DMS153 (cell line): ENCODE measurements around the gene SKOR2.

Source experiments
- DNase-seq: peaks from one replicate; lab custom pipeline; 2025; lab: John Stamatoyannopoulos, UW

The SKOR2 gene

DNA sequence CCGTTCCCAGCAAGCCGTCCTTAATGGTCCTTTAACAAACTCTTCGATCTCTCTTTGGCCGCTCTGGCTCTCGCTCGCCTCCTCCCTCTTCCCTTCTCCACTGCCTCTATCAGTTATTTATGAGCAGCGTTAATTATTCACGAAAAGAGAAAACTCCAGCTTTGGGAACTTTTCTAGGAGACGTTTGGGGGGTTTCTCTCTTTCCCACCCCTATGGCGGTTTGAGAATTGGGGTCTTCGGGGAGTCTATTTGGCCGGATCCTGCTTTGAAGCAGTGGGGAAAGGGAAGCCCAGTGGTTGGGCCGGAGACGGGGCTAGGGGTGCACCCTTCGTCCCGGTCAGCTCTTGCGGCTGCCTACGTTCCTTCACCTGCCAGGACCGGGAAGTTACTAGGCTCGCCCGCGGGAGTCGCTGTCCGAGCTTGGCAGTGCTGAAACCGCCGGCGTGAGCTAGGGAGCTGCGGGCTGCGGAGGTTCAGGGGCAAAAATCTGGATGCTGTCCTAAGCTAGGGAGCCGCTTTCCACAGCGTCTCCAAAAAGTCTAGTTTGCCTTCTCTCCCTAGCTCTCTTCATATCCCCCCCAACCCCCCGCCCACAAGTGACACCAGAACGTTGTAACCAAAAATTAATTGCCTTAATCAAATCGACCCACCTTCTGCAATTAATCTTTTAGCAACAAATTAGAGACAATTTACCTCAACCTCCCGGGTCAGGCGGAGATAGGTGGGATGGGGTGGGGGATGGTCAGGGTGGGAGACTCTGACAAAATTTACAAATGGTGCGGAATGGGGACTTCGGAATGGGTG is 8.9 kb upstream of the SKOR2 start:
- no peak for DNase-seq

GRCh38 chr18:47254341-47254939 is 3.0 kb upstream of the SKOR2 start:
- no peak for DNase-seq

- DNase-seq = no peak
Measured at GRCh38 chr18:47253101-47253654, 1.7 kb upstream of the SKOR2 start.

DNA sequence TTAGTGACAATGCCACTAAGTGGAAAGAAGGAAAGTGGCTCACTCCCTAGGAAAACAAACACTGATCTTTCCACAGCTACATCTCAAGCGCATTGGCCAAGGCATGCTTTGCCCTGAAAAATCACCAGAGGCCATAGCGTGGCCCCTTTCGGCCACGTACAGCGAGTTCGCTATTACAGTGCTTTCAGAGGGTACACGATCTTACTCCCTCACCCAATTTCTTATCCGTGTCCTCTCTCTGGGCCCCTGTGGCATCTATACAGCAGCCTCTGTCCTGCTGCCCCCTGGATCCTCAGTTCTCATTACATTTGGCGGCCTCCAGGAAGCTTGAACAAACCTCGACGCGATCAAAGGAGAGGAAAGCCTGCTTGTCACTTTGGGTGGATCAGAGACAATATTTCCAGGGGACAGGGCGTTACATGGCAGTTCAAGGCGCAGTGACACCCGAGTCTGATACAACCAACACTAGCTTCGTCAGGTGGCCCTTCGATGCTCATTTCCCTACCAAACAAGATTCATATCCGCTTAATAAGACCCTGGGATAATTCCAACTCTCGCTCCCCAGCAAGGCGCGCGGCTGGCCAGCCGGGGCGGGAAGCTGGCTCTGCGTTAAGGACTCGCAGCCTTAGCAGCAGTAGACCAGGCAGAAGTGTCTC is 941 bp downstream of the SKOR2 start:
- DNase-seq = no peak

DNA sequence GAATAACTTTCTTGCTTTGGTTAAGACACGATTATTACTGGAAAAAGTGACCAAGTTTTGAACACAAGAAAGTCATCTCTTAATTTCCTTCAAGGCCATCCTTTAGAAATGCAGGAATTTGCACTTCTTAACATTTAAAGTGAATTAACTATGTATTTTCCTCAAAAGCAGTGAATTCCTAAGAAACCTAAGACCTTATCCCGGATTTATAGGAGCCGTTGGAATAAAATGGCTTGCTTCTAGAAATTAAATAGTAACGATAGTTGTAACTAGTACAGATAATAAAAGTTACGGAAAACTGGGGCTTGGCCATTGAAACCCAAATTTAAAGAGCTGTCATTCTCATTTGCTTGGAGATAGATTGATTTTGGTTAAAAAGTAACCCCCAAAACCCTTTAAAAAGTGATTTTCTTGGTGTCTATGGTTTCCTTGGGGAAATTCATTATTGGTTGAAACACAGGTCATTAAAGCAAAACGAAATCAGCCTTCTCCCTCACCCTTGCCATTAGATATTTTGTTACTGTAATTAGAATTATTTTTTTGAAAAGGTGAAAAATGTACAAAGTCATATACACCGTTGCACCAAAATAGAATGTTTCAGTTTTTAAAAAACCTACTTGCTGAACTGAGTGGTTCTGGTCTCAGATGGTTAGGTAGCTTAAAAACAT is 2.0 kb downstream of the SKOR2 start:
- no peak for DNase-seq

GRCh38 chr18:47248604-47249313 is 2.7 kb downstream of the SKOR2 start:
- no peak for DNase-seq

DNA sequence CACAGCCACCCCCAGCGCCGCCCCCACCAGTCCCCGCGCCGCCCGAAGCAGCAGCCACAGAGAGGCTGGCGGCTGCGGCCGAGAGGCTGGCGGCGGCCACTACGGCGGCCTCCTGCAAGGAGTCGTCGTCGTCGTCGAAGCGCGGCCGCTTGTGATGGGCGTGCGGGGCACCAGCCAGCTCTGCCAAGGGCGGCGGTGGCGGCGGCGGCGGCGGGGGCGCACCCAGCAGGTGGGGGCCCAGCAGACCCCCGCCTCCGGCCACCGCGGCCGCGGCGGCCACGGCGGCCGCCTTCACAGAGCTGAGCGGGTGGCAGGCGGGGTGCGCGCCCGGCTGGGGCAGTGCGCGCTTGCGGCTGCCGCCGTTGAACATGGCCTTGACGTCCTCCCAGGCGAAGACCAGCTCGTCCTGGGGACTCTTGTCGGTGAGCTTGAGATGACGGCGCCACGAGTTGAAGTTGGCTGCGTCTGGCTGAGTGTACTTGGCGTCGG is 3.3 kb downstream of the SKOR2 start:
- DNase-seq = no peak

GRCh38 chr18:47247416-47248114 is 3.9 kb downstream of the SKOR2 start:
- no peak for DNase-seq

GRCh38 chr18:47247036-47247415 is 4.4 kb downstream of the SKOR2 start:
- DNase-seq = no peak

- DNase-seq = no peak
Measured at GRCh38 chr18:47246027-47246971, 5.2 kb downstream of the SKOR2 start.

DNA sequence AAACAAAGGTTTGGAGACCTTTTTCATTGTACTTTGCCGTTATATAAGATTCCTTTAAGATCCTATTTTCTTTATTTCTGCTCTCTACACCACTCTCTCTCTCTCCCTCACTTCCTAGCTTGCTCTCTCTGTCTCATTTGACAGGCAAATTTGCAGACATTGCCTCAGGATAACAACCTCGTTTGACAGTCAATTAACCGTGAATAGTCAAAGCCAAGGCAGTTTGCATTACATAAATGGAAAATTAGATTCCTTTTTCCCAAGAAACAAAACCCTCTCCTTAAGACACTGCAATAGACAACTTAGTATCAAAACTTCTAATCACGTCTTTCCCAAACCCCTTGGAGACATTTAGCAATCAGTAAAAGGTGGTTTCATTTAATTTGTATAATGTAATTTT is 7.4 kb downstream of the SKOR2 start:
- no peak for DNase-seq

- DNase-seq = no peak
Measured at GRCh38 chr18:47235096-47235495, 16.4 kb downstream of the SKOR2 start.

DNA sequence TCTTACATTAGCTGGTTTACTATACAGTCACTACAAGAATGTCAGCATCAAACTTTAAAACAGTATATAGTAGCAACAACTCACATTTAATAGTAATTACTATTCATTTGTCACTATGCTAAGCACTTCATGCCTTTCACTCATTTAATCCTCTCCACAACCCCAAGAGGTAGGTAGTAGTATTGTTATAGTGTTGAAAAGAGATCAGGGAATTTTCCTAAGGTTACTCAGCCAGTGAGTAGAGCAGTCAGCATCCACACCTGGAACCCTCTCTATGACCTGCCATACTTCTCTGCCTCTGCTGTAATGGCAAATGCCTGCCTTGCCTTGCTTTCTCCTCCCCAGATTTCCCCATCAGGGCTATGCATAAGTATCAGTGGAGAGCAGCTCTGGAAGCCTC is 24.8 kb downstream of the SKOR2 start:
- DNase-seq = no peak

DNA sequence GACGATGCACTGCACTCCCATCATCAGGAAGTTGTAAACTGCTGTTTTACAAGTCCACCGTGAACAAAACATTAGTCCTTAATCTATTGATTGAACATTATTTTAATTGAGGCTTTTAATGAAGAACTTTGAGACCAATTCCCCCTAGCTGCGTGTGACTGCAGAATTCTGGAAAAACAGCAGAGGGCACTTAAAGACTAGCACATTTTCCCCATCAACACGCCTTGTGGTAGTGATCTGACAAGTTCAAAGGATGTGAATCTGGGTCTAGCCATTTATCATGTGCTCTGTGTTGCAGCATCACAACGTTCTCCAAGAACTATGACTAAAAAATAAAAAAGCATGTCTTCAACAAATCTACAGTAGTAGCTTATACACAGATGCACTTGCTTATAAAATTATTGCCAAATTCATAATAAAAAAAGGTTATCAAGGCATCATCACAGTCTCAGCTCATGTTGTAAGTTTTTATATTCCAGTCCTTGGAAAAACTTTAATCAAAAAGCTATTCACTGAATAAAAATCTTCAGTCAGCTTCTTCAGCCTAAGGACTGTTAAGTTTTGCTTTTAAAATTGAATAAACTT is 35.8 kb downstream of the SKOR2 start:
- DNase-seq = peak; percentile 21

- DNase-seq = no peak
Measured at GRCh38 chr18:47209171-47209570, 42.3 kb downstream of the SKOR2 start.

DNA sequence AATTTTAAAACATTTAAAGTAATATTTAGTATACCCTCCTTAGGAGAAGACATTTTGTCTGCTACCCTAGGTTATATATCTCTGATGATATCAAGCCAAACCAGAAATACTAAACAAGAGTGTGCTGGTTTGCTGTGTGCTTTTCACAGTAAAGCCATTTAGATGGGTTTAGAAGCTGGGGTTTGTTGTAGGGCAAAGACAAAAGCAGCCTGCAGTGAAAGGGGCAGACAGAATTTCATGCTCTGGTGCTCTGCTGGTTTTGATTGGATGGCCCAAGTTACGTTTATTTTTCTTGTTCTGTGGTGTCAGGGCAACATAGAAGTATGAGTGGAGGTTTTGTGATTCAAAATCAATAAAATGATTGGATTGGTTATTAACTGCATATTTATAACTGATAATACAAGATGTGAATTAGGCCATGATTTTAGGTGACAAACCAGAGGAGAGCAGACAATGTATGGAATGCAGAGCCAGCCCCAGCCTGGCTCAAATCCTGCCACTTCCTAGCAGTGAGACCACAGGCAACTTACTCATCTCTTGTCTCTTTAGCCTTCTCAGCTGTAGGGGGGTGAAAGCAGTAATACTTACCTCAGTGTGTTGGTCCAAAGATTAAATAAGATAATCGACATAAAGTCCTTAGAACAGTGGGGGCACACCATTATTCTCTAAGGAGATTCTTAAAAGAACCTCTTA is 44.4 kb downstream of the SKOR2 start:
- DNase-seq = no peak

- peak; percentile 24 for DNase-seq
Measured at GRCh38 chr18:47204908-47205522, 46.4 kb downstream of the SKOR2 start.
